ENCODE results near the gene DHX38. TPM values are rescaled to one million over a fixed set of nuclear protein-coding genes. Genes with fewer than 3 reads are reported as not detected.

Gene DHX38
- 45.6 to 58.9 TPM (median 47.9 TPM) in 5 replicates for total RNA-seq (2022; extraction: Qiagen RNA extraction)

DNA sequence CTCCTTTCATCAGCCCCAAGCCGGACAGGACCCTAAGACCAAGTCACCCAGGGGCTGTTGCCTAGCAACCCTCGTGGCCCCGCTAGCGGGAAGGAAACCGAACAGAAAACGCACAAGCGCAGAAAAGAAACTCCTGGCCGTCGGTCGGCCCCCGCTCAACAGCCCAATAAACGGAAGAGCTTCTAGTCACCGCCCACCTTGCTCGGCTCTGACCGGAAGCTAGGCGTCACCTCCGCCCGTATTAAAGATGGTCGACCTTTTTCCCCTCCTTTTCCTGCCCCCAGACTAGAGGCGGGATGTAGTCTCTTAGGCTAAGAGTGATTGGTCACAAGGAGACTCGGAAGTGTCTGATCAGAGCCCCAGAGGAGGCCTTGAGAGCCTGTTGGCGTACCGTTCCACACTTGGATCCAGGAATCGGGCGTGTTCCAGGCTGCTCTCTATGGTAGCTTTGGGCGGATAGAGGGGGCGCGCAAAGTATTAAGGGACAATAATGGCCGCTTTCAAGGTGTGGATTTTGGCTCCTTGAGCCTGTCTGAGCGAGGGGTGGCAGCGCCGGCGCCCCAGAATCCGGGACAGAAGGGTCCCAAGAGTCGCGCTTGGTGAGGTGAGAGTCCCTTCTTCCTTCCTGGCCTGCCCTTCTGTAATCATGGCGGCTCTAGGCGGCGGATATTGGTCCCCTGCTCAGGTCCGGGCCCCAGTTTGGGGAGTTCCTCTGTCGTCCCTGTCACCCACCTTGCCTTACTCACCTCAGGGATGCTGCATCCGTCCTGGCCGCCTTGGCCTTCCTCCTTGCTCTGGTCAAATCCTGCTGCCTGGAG is at the start of gene DHX38, which contains the start of gene TXNL4B:
DHX38 (plus strand) TSS at position 400 of the 818 bp plus-strand sequence. CDS start 2,311 bp downstream, outside the sequence.
TXNL4B (minus strand) TSS at position 173 of the 818 bp plus-strand sequence. CDS start 2,871 bp downstream, outside the sequence.

DNA sequence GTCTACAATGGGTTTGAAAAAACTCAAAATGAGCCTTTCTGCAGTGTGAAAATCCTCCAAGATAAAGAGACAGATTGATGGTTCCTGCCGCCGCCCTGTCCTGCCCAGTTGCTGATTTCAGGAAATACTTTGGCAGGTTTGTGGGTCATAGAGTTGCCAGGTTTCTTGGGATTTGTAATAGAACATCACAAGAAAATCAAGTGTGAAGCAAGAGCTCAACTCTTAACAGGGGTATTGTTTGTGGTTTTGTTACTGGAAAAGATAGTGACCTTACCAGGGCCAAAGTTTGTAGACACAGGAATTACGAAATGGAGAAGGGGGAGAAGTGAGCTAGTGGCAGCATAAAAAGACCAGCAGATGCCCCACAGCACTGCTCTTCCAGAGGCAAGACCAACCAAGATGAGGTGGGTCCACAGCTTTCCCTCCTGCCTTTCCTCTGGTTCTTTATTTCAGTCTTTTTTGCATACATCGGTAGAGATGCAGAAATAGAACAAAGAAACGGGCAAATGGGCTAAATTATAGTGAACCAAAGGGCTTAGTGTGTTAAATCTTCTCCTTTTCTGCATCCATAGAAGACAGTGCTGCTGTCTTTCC is 39.3 kb upstream of the DHX38 start, which contains the start of gene HP:
HP (plus strand) TSS at position 252 of the 594 bp plus-strand sequence; CDS start at position 400, 148 bp downstream.

Other genes with a start within 250 kb of the DHX38 start
- 13.7 to 21.8 TPM (median 17.5 TPM) in 5 replicates for gene ATXN1L, start 247.9 kb upstream of the DHX38 start, total RNA-seq (2022; extraction: Qiagen RNA extraction)
- 3.4 to 4.1 TPM (median 4.1 TPM) in 5 replicates for gene ZNF821, start 209.7 kb upstream of the DHX38 start, total RNA-seq (2022; extraction: Qiagen RNA extraction)
- gene IST1, start 198.3 kb upstream of the DHX38 start, total RNA-seq (2022; extraction: Qiagen RNA extraction), result 165 to 208 TPM (median 172 TPM) in 5 replicates
- gene PKD1L3, start 93.4 kb upstream of the DHX38 start, total RNA-seq (2022; extraction: Qiagen RNA extraction), result not detected in 5 replicates
- 12.8 to 16.1 TPM (median 13.0 TPM) in 5 replicates for gene DHODH, start 85.1 kb upstream of the DHX38 start, total RNA-seq (2022; extraction: Qiagen RNA extraction)
- not detected in 5 replicates for gene HP, start 39.3 kb upstream of the DHX38 start, total RNA-seq (2022; extraction: Qiagen RNA extraction)
- gene HPR, start 30.6 kb upstream of the DHX38 start, total RNA-seq (2022; extraction: Qiagen RNA extraction), result not detected in 5 replicates
- 19.7 to 23.9 TPM (median 22.3 TPM) in 5 replicates for gene TXNL4B, start 227 bp upstream of the DHX38 start, total RNA-seq (2022; extraction: Qiagen RNA extraction)
- gene PMFBP1, start 78.3 kb downstream of the DHX38 start, total RNA-seq (2022; extraction: Qiagen RNA extraction), result 0.05 to 0.37 TPM (median 0.13 TPM) in 4 of 5 replicates, not detected in the other